GM18907 (cell line): Measurements from ENCODE around the gene CCDC187.
"Not testable (repeated sequence)": the region's sequence is repeated elsewhere in the genome, so short reads cannot be mapped to it uniquely, and the experiment has no call there.

ENCODE experiments used
- ATAC-seq: cut with Tn5 transposase; IDR thresholded peaks from one replicate; pipeline ENCODE4 v1.9.1; 2021; ENCODE audit warnings: mild to moderate bottlenecking, moderate library complexity; ENCODE audit not compliant: unreplicated experiment

The CCDC187 gene

DNA sequence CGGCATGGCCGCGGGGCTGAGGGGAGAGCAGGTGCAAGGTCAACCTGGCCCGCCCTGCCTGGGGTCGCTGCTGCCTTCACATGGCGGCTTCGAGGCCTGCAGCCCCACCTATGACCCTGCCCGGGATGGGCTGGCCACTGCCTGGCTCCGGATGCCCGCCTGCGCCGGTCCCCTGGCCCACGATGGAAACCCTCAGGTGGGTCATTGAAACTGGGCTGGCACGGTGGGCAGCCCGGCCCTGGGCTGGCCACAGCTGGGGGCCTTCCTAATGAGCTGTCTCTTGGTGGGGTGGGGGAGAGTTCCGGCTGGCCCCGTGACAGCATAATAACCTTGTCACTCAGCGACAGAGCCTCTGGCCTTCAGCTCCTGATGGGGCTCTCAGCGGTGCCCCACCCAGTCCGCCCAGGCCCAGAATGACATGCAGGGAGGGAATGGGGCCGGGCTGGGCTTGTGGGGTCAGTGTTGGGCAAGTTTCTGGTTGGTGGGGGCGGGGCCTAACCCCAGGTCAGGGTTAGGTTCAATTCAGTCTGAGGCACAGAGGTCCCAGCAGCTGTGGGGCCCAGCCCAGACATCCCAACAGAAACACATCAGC, at the start of gene CCDC187:
Gene CCDC187 (minus strand): TSS at position 270 of the 592 bp plus-strand sequence. CDS start 264 bp downstream, at position 6.
- ATAC-seq: no peak

DNA sequence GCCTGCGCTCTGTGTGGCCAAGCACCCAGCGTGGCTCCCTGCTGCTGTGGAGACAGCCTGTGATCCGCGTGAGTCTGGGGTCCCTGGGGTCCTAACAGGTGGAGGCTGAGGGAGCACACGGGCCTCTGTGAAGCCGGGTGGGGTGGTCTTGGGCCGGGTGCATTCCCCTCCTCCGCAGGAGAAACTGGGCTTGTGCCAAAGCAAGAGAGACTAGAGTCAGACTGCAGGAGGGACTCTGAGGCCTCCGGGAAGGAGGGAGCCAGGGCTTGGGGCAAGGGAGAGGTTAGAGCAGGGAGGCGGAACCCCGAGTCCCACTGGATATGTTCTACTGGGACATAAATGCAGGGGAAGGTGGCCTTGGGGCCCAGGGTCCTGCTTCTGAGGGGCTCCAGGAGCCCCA, 49.2 kb upstream of the CCDC187 start:
- ATAC-seq: no peak

DNA sequence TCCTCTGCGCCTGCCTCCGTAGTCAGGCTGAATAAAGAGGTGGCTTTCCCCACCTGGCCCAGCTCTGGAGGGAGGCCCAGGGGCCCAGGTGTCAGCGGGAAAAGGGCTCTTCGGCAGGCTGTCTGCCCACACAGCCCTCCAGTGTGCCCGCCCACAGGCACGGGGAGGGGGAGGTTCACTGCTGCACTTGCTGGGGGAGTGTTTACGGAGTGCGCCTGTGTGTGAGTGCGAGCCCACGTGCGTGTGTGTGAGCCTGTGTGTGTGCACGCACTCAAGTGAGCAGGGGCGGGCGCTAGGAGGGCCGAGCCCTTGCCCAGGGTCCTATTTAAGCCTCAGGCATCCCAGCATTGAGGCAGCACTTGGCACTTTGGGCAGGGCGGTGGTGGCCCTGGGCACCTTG, 48.8 kb upstream of the CCDC187 start:
- no peak for ATAC-seq

DNA sequence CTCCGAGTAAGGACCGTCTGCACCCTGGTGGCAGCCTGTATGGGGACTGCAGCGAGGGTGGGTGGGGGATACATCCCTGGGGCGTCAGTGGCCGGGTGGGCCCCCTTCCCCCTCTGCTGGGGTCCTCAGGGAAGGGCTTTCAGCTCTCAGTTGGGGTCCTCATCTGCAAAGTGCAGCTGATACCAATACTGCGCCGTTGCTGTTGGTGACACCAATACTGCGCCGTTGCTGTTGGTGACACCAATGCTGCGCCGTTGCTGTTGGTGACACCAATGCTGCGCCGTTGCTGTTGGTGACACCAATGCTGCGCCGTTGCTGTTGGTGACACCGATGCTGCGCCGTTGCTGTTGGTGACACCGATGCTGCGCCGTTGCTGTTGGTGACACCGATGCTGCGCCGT, 48.0 kb upstream of the CCDC187 start:
- ATAC-seq: not testable (repeated sequence)

DNA sequence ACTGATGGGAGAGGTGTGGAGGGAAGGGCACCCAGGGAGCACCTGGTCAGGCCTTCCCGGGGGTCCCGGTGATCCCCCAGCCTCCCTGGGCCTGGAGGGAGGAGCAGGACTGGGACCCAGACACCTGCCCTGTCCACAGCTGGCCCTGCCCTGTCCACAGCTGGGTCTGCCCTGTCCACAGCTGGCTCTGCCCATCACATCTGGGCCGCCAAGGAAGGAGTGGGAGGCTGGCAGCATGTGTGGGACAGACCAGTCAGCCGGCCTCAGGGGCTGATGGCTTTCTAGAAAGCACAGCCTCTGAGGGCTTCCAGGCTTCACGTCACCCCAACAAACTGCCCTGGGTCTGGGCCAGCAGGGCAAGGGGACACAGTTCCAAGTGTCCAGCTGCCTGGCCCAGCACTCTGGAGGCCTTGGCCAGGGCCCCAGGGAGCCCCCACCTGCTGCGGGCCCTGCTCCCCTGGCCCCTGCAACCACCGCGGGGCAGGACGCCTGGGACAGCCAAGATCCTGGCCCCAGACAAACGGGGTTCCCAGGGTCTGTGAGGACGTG, 47.4 kb upstream of the CCDC187 start:
- no peak for ATAC-seq

DNA sequence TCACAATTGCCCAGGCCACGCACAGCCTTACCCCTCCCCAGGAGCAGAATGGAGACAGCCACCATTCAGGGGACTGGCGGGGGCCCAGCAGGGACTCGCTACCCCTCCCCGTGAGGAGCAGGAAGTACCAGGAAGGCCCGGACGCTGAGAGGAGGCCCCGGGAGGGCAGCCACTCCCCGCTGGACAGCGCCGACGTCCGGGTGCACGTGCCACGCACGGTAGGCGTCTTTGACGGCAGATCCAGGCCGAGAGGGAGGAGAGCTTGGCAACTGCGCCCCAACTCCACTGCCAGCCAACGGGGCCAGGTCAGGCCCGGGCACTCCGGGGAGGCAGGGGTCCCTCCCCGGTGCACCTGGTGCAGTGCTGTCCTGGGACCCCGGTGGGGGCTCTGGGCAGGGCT, 45.7 kb upstream of the CCDC187 start:
- ATAC-seq: no peak

DNA sequence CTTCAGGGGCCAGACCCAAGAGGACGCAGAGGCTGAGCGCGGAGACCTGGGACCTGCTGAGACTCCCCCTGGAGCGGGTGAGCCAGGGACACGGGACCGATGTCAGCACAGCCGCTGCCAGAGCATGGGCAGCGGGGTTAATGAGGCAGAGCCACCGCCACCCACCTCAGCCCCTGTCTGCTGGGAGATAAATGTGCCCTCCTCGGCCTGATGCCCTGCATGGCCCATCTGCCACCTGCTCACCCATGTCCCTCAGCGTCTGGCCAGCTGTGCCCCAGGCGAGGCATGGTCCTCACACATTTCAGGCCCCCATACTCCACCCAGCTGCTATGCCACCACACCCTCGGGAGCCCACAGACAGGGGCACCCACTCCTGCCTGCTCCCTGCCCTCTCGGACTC, 44.8 kb upstream of the CCDC187 start:
- ATAC-seq: no peak

DNA sequence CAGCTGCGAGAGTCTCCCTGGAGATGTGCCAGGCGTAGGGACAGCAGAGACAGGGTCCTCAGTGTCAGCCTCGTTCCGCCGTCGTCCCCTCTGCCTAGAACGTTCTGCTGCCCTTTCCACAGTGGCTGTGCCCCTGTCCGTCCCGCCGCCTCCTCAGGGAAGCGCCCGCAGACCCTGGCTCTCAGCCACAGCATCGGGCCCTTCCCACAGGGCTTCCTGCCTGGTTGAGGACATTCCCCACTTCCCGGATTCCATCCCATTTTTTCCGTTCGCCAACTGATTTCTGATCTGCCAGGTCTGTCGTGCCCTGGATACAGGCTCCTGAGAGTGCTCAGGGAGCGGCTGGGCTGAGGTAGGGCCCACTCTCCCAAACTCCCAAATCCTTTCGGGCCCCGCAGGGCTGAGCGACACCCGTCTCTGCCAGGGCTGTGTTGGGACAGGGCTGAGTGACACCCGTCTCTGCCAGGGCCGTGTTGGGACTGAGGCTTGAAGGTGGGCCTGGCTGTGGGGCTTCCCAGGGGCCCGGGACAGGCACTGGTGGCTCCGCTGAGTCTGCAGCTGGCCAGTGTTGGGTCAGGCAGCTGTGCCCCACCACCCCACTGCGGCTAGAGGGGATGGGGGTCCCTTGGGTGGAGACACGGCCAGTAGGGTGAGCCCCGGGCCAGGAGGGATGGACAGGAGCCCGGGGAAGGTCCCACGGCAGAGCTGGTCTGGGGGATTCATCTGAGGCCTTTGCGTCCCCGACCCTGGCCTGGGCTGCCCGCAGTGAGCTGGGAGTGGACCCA, 43.8 kb upstream of the CCDC187 start:
- ATAC-seq: no peak

DNA sequence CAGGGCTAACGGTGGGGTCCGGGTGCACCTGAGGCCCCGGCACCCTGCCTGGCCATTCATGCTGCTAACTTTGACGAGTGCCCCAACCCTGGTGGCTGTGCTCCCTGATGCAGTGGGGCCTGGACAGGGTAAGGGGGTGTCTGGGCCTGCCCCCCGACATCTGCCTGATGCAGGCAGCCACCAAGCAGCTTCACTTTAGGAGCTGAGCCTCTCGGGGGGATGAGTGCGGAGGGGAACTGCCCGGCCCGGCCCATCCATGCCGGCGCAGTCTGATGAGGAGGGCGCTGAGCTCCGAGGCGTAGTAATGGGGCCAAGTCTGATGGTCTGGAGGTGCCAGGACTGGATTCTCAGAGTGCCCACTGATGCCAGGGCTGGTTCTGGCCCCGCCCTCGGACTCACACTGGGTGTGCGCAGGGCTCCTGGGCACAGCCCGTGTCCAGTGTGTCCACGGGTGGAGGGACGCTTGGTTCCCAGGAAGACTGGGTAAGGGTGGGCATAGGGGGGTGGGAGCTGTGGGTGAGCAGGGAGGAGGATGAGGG, 43.1 kb upstream of the CCDC187 start:
- ATAC-seq: no peak

DNA sequence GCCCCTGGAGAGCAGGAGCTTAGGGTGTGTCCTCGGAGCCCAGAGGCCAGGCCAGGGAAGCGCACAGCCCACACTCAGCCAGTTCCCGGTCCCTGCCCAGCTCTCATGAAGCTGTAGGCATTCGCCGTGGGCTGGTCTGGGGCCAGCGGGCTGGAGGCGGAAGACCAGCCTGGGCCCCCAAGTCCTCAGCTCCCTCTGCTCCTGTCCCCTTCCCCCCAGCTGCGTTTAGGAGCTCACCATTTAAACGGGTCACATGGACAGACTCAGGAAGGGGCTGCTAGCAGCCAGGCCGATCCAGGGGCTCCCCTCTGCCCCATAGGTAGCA, 42.2 kb upstream of the CCDC187 start:
- ATAC-seq: no peak

DNA sequence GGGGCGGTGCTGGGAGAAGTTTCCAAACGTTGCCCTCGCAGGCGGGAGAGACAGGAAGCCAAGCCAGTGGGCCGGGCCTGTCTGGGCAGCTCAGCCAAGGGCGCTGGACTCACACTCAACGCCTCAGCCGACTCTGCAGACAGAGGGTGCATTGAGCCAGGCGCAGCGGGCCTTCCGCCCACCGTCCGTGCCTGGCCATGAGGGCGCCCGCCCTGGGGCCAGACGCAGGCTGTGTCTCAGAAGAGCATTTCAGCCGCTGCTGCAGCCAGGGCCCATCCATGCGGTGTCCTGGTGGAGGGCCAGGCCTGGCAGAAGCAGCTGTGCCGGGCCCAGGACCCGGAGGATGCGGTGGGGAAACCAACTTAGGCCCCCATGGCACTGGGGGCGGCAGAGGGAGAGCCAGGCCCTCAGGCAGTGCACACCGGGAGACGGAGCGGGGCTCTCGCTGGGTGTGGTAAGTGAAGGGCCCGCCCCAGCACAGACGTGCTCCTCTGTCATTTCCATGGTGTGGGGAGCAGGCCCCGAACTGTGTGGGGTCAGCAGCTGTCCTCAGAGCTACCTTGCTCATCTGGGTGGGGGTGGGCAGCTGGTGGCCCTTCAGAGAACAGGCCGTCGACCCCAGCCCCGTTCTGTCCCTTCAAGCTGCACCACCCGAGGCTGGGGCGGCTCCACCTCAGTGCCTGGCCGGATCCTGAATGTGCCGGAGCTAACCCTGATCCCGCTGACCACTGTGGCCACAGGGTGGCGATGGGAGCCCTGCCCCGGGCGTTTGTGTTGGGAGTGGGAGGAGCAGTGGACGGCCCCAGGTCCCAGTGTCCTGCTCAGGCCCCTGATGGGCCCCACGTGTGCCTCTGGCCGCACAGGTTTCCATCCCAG, 41.6 kb upstream of the CCDC187 start:
- no peak for ATAC-seq

DNA sequence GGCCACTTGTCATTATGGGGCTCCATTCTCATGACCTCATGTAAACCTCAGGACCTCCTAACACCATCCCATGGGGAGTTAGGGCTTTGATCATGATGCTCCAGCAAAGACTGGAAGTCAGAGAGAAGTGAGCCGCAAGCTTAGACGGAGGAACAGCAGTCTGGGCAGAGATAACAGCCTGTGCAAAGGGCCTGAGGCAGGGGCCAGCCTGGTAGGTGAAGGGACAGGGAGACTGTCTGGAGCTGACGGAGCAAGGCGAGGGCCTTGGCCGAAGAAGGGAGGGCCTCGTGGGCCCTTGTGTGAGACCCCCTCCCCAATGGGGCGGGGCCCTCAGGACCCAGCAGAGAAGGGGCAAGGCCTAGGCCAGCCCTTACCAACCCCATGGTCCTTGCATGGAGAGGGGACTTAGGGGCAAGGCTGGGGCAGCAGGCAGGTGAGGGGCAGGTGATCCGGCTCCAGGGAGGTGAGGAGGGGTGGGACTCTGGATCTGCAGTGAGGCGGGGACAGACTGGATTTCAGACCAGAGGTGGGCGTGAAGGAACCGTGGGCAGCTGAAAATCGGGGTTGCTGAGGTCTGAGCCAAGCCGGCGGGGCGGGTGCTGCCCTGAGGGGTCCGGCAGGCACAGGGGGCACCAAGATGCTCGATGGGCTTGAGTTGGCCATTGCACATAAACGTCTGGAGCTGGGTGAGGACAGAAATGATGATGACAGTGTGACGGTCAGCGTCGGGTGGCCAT, 40.8 kb upstream of the CCDC187 start:
- no peak for ATAC-seq

DNA sequence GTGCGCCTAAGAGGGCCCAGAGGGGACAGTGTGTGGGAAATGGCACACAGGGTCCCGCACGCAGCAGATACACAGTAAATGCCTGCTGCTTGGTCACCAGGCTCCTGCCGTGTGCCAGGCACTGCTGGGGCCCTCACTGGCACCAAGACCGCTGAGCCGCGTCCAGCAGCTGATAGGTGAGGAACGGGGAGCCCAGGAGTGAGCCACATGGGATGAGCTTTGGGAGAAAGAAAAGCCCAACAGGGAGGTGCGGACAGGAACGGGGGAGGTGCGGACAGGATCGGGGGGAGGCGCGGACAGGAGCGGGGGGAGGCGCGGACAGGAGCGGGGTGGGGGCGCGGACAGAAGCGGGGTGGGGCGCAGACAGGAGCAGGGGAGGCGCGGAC, 40.0 kb upstream of the CCDC187 start:
- no peak for ATAC-seq

DNA sequence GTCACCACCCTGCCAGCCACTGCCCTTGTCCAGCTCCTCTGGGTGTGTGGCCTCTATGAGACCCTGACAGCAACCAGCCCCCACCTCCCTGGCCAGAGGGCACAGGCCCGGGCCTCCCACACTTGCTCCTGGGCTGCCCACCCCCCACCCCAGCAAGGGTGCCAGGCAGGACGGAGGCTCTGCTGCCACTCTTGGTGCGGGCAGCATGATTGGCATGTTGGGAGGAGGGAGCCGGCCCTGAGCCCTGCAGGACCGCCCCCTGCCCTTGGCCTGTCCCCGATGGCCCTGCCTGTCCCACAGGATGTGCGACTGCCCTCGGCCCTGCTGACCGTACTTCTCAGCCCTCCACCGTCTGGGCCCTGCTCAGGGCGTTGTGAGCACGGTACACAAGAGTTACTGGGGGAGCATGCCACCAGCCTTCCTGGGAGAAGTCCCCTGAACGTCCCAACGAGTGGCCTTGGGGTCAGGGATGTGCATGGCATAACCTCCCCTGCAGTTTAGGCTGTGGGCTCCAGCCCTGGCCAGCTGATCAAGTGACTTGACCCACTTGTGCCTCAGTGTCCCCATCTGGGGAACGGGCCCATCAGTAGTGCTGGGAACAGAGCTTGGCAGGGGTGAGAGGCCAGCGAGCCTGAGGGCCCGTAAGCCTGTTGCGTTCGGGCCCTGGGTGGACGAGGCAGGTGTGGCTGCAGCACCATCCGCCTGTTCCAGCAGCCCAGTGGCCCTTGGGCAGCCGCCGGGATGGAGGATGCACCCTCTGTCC, 39.4 kb upstream of the CCDC187 start:
- no peak for ATAC-seq

DNA sequence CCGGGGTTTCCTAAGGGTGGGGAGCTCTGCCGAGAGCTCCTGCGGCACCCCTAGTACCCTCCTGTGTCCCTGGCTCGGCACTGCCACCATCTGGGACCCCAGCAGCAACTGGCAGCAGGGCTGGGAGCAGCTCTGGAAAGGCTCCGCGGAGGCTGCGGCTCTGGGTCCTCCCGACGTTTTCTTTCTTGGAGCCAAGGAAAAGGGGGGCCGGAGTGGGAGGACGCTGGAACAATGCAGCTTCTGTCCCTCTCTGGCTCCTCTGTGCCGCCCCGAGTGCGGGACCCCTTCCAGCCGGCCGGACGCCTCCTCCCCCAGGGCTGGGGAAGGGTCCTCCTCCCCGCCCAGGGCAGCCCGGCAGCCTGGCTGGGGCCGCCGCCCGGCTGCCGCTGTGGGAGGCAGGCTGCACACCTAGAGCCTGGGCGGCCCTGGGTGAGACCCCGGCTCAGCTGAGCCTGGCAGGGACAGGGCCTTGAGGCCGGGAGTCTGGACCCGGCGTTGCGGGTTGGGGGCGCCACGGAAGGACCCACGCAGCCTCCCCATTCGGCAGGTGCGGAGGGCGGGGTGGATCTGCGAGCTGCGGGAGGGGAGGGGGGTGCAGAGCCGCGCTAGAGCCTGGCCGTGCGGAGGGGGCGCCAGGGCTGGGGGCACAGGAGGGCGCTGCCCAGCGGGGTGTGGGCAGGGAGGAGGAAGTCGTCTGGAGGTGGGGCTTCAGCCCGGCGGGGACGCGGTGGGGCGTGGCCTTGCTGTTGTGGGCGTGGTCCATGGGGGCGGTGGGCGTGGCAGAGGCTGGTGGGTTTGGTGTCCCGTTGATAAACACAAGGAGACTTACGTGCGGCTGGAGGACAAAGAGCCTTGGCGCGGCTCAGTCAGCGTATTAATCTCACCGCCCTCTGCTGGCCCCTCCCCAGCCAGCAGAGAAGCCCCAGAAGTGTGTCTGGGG, 38.6 kb upstream of the CCDC187 start:
- ATAC-seq: no peak

DNA sequence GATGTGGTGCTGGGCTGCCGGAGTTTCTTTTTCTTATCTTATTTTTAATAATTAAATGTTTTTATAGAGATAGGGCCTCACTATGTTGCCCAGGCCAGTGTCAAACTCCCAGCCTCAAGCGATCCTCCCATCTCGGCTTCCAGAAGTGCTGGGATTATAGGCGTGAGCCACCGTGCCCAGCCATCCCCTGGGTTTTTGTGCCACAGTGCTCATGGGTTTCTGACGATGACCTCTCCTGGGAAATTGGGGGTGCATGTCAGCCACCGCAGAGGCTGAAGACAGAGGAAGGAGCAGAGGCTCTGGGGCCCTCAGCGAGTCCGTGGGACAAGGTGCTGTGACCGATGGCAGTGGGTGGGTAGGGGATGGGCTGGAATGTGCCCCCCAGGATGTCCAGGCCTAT, 37.9 kb upstream of the CCDC187 start:
- ATAC-seq: no peak

DNA sequence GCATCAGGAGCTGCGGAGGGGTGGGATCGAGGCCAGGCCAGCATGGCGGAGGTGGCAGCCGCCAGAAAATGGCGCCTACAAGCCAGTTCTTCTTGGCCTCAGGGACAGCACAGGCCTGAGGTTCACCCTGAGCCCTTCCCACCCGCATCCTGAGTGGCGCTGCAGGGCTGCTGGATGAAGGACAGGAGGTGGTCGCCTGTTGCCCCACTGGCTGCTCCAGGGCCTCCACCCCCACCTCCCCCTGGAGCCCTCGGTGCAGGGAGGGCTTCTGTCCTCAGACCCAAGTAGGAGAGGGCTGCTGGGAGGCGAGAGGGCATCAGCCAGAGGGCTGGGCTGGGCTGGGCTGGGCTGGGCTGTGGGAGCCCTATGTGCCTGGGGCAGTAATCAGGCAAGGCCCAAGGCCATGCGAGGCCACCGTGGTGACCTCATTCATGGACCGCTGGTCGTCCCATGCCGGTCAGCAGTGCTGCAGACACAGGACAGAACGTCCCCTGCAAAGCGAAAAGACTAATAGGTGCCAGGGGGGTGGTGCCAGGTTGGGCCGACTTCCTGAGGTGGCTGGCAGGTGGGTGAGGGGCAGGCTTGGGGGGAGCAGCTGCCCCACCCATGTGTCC, 37.3 kb upstream of the CCDC187 start:
- no peak for ATAC-seq

DNA sequence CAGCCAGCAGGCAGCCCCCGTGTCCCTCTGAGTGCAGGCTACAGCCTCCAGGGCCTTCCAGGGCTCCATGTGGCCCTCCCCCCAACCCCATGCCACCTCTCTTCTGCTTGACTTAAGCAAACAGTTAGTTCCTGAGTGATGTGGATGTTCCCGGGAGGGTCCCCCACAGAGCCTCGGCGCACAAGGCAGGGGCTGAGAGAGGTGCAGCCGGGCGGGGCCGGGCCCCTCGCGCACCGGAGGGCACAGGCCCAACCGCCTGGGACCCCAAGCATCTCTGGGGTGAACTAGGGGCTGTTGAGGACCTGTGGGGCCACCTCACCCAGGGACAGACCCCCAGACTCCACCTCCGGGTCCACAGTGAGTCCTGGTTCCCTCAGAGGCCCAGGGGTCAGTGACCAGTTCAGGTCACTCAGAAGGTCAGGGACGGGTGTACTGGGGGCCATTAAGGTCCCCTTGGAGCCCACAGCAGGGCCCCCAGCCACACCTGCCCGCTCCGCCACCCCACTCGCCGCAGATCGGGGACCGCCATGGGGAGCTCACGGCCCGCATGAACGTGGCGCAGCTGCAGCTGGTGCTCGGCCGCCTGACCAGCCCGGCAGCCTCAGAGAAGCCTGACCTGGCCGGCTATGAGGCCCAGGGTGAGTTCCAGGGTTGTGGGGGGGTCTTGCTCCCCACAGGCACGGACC, 36.6 kb upstream of the CCDC187 start:
- no peak for ATAC-seq
